HG03175 (cell line): ENCODE results near the gene INVS.
A peak's percentile ranks its signal among the peaks of the same experiment; 100 is the strongest.
"Not testable (repeated sequence)": the region's sequence is repeated elsewhere in the genome, so short reads cannot be mapped to it uniquely, and the experiment has no call there.

Experiments
- ATAC-seq: cut with Tn5 transposase; IDR thresholded peaks from one replicate; pipeline ENCODE4 v1.9.1; 2021; ENCODE audit warnings: mild to moderate bottlenecking, moderate library complexity; ENCODE audit not compliant: unreplicated experiment

INVS gene

DNA sequence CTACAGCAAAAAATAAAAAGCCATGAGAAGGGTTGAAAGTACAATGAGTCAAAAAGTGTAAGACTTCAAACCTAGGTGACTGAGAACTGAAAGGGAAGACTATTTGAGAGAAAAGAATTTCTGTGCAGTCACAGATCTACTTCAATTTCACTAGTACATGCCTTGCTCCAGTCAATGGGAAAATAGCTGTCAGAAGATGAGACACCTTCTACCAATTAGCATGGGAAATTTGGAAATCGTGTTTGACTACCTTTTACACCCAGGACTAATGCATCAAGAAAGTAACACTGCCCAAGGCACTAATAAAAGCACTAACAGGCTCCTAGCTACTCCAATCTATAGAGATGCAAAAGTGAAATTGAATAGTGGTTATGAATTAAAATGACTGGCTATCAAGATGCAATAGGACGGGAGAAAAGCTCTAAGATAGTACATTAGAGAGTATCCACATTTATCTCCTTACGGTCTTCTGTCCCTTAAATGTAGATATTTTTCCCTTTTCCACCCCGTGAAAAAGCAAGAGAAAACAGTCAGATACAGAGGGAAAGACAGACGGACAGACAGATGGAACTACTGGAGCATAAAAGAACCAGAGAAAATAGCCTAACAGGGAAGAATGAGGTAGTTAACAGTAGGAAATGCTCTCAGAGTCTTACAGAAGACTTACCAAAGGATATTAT is 15.5 kb upstream of the INVS start:
- ATAC-seq, result peak; percentile 47

- peak; percentile 60 for ATAC-seq
These were observed 15.0 kb upstream of the INVS start for GRCh38 chr9:100084128-100084453.

DNA sequence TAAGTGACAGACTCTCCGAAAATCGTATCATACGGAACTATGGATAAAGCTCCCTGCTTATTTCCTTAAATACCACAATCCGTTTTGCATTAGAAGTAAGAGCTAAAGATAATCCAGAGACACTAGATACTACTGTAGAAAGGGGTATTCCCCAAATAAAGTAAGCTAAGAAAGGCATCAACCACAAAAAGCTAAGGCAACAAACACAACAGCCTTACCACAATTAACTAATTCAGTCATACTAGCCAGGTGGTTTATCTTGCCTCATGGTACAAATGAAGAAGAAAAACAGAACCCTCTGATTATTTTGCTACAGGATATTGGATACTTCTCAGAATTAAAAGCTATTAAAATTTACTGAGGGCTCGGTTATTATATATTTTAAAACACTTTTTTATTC is 14.3 kb upstream of the INVS start:
- peak; percentile 85 for ATAC-seq

DNA sequence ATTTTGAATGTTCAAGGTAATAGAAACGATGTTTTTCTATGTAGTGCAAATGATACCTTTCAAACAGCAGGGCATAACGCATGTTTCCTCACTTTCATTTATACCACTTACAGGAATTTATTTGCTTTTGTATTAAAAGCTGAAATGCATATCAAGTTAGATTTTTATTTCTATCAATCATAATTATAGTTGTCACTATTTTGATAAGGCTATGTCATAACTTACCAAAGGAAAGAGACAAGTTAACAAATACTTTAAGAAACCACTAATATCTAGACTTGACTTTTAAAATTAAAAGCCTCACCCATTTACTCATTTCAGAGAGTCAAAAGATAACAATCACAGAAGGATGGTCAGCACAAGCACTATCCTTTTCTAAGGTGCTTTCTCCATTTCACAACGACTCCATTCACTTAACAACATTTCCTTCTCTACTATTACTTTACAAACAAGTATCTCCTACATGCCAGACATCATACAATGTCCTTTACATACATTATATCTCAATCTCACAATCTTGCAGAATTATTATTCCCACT is 12.9 kb upstream of the INVS start:
- ATAC-seq, result no peak

- ATAC-seq, result no peak
These were observed 11.8 kb upstream of the INVS start for GRCh38 chr9:100087218-100087617.

GRCh38 chr9:100088202-100088601 is 10.8 kb upstream of the INVS start:
- no peak for ATAC-seq

DNA sequence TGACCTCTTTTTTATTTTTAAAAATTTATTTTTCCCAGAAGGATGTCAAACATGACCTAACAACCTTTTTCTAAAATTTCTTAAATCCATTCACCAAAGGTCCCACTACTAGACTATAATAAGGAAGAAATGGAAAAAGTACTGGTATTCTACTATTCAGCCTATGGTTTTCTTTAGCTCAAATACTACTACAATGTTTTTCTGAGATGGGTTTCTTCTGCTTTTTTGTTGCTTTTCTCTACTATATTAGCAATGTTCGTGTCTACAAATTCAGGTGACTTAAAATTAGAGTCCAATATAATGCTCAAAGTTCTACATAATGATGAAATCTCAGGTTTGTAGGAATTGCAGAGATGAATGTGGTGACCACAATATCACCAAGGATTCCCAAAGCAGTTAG is 8.2 kb upstream of the INVS start:
- ATAC-seq, result no peak

DNA sequence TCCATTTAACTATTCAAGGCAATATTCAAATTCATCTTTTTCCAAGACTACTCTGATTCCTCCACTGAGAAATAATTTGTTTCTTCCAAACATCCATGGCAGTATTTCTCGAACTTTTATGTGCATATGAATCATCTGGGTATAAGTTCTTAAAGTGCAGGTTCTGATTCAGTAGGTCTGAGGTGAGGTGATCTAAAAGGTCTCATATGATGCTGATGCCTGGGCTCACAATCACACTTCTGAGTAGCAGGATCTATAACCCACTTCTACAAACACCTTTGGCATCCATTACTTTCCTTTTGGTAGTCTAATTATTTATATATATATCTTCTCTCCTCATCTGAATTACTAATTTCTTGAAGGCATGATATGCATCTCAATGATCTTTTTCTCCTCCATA is 7.4 kb upstream of the INVS start:
- no peak for ATAC-seq

GRCh38 chr9:100092066-100092465 is 7.0 kb upstream of the INVS start:
- no peak for ATAC-seq

GRCh38 chr9:100094411-100094810 is 4.6 kb upstream of the INVS start:
- ATAC-seq, result not testable (repeated sequence)

DNA sequence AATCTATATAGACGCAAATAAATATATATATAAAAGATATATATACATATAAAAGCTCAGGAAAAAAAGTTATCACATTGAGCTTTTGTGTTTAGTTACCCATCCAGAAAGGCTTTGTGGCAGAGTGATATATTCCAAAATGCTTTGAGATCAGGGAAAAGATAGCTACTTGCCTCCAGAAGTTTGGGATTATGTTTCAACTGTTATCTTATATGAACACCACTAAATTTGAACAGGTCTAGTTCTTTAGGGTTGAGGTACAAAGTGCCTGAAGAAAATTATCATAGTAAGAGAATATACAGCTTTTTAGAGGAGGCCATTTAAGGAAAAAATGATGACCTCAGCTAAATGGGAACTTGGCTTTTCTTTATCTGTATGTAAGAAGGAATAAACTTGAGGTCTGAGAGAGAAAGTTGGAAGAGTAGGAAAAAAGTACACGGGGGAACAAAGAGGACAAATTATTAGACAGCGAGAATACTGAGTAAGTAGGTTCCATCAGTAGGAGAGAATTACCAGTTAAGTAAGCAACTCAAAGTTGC is 2.6 kb upstream of the INVS start:
- no peak for ATAC-seq

DNA sequence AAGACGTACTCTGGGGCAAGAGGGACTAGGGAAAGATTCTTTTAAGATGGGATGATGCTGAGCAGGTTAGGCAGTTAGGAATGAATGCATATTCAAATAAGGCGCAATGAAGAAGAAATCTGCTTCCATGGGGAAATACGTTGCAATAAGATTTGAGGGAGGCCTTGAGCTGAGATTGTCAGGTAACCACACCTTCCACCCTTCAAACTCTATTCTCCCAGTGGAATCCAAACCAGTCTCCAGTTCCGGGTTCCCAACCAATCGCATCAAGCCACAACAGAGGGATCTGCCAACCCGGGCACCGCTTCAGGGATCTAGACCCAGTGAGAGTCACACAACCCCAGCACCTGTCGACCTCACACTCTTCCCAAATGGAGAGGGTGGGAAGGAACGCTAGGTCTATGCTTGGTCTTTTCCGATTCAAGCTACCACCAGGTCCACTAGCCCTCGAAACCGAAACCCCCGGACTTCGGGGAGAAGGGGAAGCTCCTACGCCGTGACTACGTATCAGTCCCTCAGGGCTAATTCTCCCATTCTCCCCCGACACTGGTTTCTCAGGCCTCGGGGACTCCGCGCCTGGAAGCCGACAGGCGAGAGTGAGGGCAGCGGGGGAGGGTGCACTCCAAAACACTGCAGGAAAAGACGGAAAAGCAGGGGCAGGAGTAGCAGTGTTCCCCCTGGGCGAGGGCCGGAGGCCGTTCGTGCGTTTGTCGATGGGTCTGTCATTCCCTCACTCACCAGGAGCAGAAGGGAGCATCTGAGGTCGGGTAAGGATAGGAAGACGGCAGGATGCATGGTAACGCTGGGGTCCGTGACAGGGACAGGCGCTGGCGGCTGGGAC is 777 bp upstream of the INVS start:
- ATAC-seq, result peak; percentile 11

GRCh38 chr9:100099722-100100042 is 639 bp downstream of the INVS start:
- ATAC-seq, result peak; percentile 1

DNA sequence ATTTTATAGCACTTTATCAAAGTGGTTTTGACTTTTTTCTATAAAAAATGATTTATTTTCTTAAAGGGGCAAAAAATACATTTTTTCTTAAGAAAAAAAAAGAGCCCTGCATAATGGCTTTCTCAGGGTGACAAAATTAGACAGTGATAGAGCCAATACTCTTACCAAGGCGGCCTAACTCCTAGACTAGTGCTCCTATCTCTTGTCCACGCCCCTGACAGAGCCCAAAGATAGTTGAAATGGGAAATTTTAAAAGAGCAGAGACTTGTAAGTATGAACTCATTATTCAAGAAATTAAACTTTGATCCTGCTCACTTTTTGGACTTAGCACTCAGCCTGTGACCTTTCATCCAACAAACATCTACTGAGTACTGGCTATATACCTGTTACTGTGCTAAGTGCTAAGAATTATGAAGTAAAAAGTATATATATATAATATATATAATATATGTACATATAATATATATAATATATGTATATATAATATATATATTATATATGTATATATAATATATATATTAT is 1.2 kb downstream of the INVS start:
- no peak for ATAC-seq

DNA sequence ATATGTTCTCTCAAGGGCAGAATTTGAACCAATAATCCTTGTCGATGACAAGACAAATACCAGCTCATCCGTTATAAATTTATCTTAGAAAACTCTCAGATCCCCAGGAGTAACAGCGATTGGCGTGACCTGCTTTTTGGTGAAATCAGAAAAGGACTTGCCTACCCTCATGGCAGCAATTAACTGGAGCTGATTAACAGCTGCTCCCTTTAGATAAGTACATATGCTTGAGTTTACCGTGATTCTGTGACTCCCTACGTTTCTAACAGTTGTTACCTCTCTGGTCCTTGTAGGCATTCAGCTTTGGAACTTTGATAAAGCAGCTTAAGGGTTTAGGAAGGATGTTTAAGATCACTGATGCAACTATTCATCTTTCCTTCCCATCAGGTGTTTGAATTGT is 2.6 kb downstream of the INVS start:
- no peak for ATAC-seq

DNA sequence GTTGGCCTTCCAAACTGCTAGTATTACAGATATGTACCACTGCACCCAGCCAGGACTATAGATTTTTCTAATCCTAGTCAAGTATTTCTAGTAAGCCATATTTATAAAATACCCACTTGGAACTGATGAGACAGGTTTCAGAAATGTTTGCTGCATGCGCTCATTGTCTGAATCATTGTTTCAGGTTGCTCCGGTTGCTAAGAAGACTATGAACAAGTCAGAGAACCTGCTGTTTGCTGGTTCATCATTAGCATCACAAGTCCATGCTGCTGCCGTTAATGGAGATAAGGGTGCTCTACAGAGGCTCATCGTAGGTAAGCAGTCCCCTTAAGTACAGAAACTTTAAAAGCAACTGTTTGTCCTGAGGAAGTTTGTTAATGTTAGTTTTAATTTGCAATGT is 5.3 kb downstream of the INVS start:
- no peak for ATAC-seq

DNA sequence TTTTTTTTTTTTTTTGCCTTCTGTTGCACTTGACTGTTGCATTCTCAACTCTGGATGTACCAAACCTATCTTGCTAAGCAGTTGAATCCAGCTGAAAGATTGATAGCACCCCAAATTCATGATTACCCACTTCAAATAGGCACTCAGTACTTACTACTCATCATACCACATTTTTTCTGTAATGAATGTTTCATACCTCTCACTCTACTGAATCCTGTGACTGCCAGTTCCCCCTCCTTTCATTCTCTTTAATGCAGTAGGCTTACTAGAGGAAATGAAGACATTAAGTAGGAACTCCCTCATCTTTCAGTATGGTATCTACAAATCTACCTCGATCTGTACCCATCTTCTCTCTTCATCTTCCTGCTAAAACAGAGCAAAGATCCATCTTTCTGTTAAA is 6.8 kb downstream of the INVS start:
- no peak for ATAC-seq

- no peak for ATAC-seq
These were observed 7.6 kb downstream of the INVS start for GRCh38 chr9:100106616-100107015.

- ATAC-seq, result no peak
These were observed 9.5 kb downstream of the INVS start for GRCh38 chr9:100108559-100108958.

- no peak for ATAC-seq
These were observed 12.2 kb downstream of the INVS start for GRCh38 chr9:100111235-100111634.

DNA sequence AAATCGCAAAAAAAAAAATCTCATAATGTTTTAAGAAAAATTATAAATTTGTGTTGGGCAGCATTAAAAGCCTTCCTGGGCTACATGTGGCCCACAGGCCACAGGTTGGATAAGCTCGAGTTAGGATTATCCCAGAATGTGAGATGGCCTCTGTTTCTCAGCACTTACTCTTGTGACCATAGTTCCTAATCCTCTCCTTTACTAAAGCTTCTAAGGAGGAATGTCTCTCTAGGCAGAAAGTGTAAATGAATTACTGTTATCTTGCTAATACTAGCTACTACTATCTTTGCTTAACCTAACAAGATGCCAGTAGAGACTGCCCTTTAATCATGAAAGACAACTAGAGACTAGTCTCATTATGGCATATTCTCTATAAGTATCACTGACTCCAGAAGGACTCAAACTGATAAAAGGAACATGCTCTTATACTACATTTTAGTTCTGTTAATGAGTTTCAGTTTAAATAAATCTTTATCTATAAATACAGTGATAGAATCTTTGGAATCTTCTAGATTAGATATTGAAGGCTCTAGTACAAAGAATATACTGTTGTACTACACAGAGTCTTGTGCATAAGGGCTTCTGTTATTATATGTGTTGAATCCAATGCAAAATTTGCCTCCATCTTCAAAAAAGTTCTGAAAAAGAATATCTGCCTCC is 13.8 kb downstream of the INVS start:
- ATAC-seq, result no peak
